Panc1 (cell line): ENCODE data around the gene SEPTIN5. TPM values are rescaled to one million over a fixed set of nuclear protein-coding genes. Genes with fewer than 3 reads are reported as not detected.

Source experiments
- ATAC-seq: fragments of 200-7000 bp; cut with Tn5 transposase; 2 replicates; pipeline ENCODE4 v1.9.1; 2020; ENCODE audit warnings: mild to moderate bottlenecking, moderate library complexity
- BruUV-seq: library from RNA; stranded (reverse); fragments of 400-500 nt; replicated peaks from 2 replicates; lab custom pipeline; 2021; lab: Mats Ljungman, UMichigan
- CTCF ChIA-PET: fragments of 300-600 bp; sonication (Branson Sonifier 250); formaldehyde crosslinking; loops from one replicate; lab custom pipeline; 2022; ENCODE audit warnings: antibody characterized with exemption; lab: Charles Lee
- POLR2A ChIA-PET: fragments of 300-600 bp; sonication (Branson Sonifier 250); formaldehyde crosslinking; loops from one replicate; lab custom pipeline; 2022; ENCODE audit warnings: antibody characterized with exemption; lab: Charles Lee
- DNase-seq: peaks from one replicate; pipeline ENCODE4 v3.0.0-alpha.2; 2010; ENCODE audit warnings: low read depth, low spot score
- H3K27ac ChIP-seq: 2 replicates; pipeline ENCODE4 v1.5.1; 2011; ENCODE audit warnings: mild to moderate bottlenecking, low read length, inconsistent platforms
- H3K27me3 ChIP-seq: fragments of 200-500 bp; sonication (Bioruptor generic); 2 replicates; pipeline ENCODE4 v1.6.0; 2014; ENCODE audit warnings: low read length, inconsistent platforms; ENCODE audit not compliant: control insufficient read depth, insufficient read depth
- H3K36me3 ChIP-seq: fragments of 200-500 bp; sonication (Bioruptor generic); 2 replicates; pipeline ENCODE4 v1.5.1; 2014; ENCODE audit warnings: inconsistent platforms, mild to moderate bottlenecking, low read length, moderate library complexity; ENCODE audit not compliant: control insufficient read depth, insufficient read depth
- H3K4me1 ChIP-seq: 2 replicates; pipeline ENCODE4 v1.5.1; 2011; ENCODE audit warnings: inconsistent platforms, mild to moderate bottlenecking, low read length, moderate library complexity; ENCODE audit not compliant: control insufficient read depth, insufficient read depth
- H3K4me3 ChIP-seq, 2 experiments: 2 replicates each; pipeline ENCODE4 v1.5.1; 2011 to 2012; ENCODE audit warnings: low read depth in 2 of 2, low read length in 2 of 2, mild to moderate bottlenecking in 2 of 2, inconsistent platforms in 1 of 2, moderate library complexity in 1 of 2
- H3K9me3 ChIP-seq: fragments of 200-500 bp; sonication (Bioruptor generic); 2 replicates; pipeline ENCODE4 v1.5.1; 2014; ENCODE audit warnings: low read depth, mild to moderate bottlenecking, inconsistent platforms, low read length, moderate library complexity; ENCODE audit not compliant: control insufficient read depth, insufficient read depth
- POLR2AphosphoS5 ChIP-seq: IDR thresholded peaks from 2 replicates; pipeline ENCODE4 v1.6.1; 2012; ENCODE audit warnings: mild to moderate bottlenecking, low read depth, low read length, moderate library complexity
- SIN3A ChIP-seq: IDR thresholded peaks from 2 replicates; pipeline ENCODE4 v1.6.1; 2012; ENCODE audit warnings: low read depth, mild to moderate bottlenecking, low read length, moderate library complexity, borderline replicate concordance; ENCODE audit not compliant: insufficient read depth
- TCF7L2 ChIP-seq: IDR thresholded peaks from 2 replicates; pipeline ENCODE4 v1.6.1; 2011; ENCODE audit warnings: mild to moderate bottlenecking, low read depth, low read length, inconsistent platforms
- in situ Hi-C: cut with HindIII; loops from 2 replicates; pipeline ENCODE4 v1.10.0; 2016; ENCODE audit warnings: low sequenced_read_pairs, low pct_unique_long_range_greater_than_20kb
- intact Hi-C: fragments of 100-400 bp; cut with micrococcal nuclease; formaldehyde crosslinking; loops from one replicate; pipeline ENCODE4 v1.10.0; 2022; ENCODE audit not compliant: unreplicated experiment
- total RNA-seq: library from RNA; stranded (reverse); gene quantifications from one replicate; pipeline ENCODE4 v1.2.1, GENCODE V29; 2021; ENCODE audit not compliant: unreplicated experiment
- TF ChIP-seq, protein P1 (sequence below): fragments of 450-650 bp; IDR thresholded peaks from 2 replicates; pipeline ENCODE4 v1.5.1; 2017; ENCODE audit warnings: mild to moderate bottlenecking
- TF ChIP-seq, protein P2 (sequence below), 2 experiments: IDR thresholded peaks; 2 replicates each; pipeline ENCODE4 v1.6.1; 2011 to 2012; ENCODE audit warnings: low read depth in 2 of 2, control low read depth in 1 of 2, low read length in 1 of 2, mild to moderate bottlenecking in 1 of 2, moderate library complexity in 1 of 2; ENCODE audit not compliant: insufficient read depth in 1 of 2

The SEPTIN5 gene
- total RNA-seq, 1 experiment from 2014 or later, result 17.2 TPM

DNA sequence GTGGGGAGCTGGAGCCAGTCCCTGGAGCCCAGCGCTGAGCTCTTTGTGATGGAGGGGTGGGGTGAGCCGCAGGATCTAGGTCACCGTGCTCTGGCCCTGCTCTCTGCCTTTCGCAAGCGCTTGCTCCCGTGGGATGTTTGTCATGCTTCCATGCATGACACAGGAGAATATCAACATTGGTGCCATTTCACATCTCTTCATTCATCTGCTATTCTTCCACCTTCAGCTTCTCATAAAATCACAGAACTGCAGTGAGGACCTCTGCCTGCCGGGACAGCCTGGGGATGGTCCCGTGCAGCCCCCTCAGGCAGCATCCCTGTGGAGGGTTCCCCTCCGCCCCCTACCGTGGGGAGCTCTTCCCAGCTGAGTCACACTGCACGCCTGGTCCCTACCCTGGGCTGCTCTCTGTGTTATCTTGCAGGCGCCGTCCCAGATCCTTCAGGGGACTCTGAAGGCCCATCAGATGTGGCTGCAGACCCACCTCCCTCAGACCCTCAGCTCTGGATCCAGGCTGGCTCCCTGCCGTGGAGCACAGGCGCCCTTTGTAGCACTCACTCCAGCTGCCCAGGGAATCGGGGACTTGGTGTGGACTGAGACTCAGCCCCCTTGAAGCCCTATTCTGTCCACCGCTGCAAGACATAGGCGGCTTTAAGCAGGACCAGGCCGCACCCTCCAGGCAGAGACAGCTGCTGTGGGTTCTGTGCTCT, 5.1 kb upstream of the SEPTIN5 start:
- Histone ChIP-seq H3K27me3 (no peaks in the 10 kb centered on the region), H3K27ac (no peak overlapping the region), H3K36me3 (no peaks in the 10 kb centered on the region), H3K9me3 (no peaks in the 10 kb centered on the region), H3K4me1 (no peaks in the 10 kb centered on the region), H3K4me3 (no peak overlapping the region)
- CTCF ChIA-PET, result no interaction called here
- POLR2A ChIA-PET, result no interaction called here
- DNase-seq, result no peak
- in situ Hi-C loops, result no loop called here
- no TSS peak for BruUV-seq
- intact Hi-C loops, result no loop called here
- no peak for ATAC-seq
- TF ChIP-seq, protein P1, sequence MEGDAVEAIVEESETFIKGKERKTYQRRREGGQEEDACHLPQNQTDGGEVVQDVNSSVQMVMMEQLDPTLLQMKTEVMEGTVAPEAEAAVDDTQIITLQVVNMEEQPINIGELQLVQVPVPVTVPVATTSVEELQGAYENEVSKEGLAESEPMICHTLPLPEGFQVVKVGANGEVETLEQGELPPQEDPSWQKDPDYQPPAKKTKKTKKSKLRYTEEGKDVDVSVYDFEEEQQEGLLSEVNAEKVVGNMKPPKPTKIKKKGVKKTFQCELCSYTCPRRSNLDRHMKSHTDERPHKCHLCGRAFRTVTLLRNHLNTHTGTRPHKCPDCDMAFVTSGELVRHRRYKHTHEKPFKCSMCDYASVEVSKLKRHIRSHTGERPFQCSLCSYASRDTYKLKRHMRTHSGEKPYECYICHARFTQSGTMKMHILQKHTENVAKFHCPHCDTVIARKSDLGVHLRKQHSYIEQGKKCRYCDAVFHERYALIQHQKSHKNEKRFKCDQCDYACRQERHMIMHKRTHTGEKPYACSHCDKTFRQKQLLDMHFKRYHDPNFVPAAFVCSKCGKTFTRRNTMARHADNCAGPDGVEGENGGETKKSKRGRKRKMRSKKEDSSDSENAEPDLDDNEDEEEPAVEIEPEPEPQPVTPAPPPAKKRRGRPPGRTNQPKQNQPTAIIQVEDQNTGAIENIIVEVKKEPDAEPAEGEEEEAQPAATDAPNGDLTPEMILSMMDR, result no peak
- TF ChIP-seq, protein P2, sequence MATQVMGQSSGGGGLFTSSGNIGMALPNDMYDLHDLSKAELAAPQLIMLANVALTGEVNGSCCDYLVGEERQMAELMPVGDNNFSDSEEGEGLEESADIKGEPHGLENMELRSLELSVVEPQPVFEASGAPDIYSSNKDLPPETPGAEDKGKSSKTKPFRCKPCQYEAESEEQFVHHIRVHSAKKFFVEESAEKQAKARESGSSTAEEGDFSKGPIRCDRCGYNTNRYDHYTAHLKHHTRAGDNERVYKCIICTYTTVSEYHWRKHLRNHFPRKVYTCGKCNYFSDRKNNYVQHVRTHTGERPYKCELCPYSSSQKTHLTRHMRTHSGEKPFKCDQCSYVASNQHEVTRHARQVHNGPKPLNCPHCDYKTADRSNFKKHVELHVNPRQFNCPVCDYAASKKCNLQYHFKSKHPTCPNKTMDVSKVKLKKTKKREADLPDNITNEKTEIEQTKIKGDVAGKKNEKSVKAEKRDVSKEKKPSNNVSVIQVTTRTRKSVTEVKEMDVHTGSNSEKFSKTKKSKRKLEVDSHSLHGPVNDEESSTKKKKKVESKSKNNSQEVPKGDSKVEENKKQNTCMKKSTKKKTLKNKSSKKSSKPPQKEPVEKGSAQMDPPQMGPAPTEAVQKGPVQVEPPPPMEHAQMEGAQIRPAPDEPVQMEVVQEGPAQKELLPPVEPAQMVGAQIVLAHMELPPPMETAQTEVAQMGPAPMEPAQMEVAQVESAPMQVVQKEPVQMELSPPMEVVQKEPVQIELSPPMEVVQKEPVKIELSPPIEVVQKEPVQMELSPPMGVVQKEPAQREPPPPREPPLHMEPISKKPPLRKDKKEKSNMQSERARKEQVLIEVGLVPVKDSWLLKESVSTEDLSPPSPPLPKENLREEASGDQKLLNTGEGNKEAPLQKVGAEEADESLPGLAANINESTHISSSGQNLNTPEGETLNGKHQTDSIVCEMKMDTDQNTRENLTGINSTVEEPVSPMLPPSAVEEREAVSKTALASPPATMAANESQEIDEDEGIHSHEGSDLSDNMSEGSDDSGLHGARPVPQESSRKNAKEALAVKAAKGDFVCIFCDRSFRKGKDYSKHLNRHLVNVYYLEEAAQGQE (IDR thresholded peaks at IDR 0.05; ENCODE audit: insufficient read depth in 1 of 2, low read depth in 2 of 2, low read length in 1 of 2), result no peak
- no peak for TF ChIP-seq SIN3A
- no peak for TF ChIP-seq POLR2AphosphoS5
- no peak for TF ChIP-seq TCF7L2

DNA sequence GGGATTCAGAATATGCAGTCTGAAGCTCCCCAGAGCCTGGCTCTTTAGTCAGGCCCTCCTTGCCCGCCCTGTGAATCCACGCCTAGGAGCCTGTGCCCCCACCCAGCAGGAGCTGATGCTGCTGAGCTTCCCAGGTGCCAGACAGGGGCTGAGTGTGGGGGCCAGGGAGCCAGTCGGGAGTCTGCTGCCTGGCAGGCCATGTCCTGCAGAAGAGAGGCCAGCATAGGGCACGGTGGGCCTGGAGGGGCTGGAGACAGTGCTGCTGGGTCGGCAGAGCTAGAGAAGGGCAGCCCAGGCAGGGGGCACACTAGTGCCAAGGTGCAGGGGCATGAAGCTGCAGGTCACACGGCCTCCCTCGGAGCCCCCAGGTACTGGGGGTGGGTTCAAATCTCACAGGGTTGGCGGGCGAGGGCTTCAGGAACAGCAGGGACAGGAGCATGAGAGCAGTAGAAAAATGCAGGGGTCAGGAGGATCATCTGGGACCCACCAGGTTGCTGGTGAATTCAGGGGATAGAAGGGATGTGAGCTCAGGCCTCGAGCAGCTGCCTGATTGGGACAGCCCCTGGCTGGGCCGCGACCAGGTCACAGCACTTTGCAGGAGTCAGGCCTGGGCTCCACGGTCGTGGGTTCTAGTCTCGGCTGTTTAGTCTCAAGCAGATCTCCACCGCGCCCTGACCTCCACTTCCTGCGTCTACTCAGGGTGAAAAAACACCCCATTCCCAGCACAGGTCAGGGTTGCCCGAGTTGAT, 4.1 kb upstream of the SEPTIN5 start:
- POLR2A ChIA-PET, result no interaction called here
- no peak for DNase-seq
- no TSS peak for BruUV-seq
- in situ Hi-C loops (no loop called here), intact Hi-C loops (no loop called here)
- no peak for TF ChIP-seq POLR2AphosphoS5
- TF ChIP-seq SIN3A, result no peak
- TF ChIP-seq, protein P1, result no peak
- TF ChIP-seq, protein P2 (IDR thresholded peaks at IDR 0.05; ENCODE audit: insufficient read depth in 1 of 2, low read depth in 2 of 2, low read length in 1 of 2), result no peak
- no peak for TF ChIP-seq TCF7L2
- no peaks in the 10 kb centered on the region for H3K4me1 ChIP-seq
- H3K9me3 ChIP-seq, result no peaks in the 10 kb centered on the region
- H3K4me3 ChIP-seq, result no peak overlapping the region
- H3K36me3 ChIP-seq, result no peaks in the 10 kb centered on the region
- H3K27me3 ChIP-seq, result no peaks in the 10 kb centered on the region
- ATAC-seq, result no peak
- CTCF ChIA-PET, result no interaction called here
- no peak overlapping the region for H3K27ac ChIP-seq
